GM19397 (cell line): ENCODE results near the gene CDK19.

Experiments used
- ATAC-seq: cut with Tn5 transposase; IDR thresholded peaks from one replicate; pipeline ENCODE4 v1.9.1; 2021; ENCODE audit warnings: mild to moderate bottlenecking, moderate library complexity; ENCODE audit not compliant: unreplicated experiment

Gene CDK19

GRCh38 chr6:110708295-110708950, 106.8 kb downstream of the CDK19 start:
- ATAC-seq = no peak

DNA sequence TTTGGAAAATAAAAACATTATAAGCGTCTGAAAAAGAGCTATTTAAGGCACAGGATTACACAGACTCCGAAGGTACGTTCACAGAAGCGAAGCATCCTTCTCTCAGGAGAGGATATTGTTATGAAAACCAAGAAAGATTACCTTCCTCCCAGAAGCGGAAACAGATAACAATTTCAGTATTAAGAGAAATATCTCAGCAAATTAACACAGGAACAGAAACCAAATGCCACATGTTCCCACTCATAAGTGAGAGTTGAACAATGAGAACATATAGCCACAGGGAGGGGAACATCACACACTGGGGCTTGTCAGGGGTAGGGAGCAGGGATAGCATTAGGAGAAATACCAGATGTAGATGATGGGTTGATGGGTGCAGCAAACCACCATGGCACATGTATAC, 109.7 kb downstream of the CDK19 start:
- no peak for ATAC-seq

DNA sequence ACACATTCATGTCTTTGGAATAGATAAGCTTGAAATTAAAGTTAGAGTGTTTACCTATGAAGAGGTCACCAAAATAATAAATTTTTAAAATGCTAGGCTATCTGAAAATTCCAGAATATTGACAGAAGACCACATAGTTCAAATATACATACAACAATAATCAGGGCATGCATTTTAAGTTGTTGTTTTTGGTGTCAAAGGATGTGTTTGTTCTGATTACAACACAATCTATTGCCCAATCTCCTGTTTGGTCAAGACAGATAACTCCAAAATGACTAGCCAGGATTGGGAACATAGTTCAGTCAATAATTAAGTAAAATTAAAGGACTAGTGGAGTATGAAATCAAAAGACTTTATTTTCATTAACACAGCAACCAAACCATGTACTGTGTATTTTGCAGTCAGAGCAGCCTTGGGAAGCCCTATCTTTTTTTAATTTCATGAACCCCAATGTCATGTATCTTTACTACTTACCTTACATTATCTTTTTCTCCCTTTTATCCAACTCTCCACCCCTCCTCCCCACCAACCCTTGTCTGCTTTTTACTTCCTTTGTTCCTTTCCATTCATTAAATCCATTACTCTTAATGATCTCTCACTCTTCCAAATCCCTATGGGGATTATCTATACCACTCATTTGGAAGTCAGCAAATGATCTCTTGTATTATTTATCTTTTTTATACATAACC, 111.2 kb downstream of the CDK19 start:
- ATAC-seq = no peak

- ATAC-seq = no peak
Observed at GRCh38 chr6:110703010-110703905, 112.0 kb downstream of the CDK19 start.

DNA sequence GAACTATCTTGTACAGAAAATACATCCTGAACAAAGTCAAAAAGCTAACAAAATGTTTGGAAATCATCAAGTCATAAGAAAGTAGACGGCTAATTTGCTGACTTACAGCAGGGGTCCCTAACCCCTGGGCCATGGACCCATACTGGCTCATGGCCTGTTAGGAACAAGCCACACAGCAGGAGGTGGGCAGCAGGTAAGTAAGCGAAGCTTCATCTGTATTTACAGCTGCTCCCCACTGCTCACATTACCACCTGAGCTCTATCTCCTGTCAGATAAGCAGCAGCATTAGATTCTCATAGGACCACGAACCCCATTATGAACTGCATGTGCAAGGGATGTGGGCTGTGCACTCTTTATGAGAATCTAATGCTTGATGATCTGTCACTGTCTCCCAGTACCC, 115.5 kb downstream of the CDK19 start:
- ATAC-seq = no peak

- no peak for ATAC-seq
Observed at GRCh38 chr6:110693994-110694393, 121.3 kb downstream of the CDK19 start.

DNA sequence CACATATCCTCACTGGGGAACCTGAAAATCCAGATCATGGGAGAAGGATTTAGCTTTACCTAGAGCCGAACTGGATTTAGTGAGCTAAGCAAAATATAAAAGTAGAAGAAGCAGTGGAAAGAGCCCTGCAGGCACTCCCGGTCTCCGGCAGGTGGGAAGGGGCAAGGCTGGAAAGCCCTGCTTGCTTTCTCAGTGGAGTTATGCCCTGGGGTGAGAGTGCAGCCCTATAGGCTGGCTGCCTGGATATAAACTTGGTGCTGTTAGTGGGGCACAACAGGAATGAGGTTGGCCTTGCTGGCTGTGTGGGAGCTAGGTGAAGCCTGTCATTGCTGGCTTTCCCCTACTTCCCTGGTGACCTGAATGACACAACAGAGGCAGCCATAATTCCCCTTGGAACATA, 122.0 kb downstream of the CDK19 start:
- ATAC-seq = no peak

DNA sequence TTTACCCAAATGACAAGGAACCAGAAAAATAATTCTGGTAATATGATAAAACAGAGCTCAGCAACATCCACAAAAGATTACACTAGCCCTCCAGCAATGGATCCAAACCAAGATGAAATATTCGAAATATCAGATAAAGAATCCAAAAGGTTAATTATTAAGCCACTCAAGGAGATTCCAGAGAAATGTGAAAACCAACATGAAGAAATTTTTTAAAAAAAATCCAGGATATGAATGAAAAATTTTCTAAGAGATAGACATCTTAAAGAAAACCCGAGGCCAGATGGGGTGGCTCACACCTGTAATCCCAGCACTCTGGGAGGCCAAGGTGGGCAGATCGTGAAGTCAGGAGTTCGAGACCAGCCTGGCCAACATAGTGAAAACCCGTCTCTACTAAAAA, 124.4 kb downstream of the CDK19 start:
- no peak for ATAC-seq

DNA sequence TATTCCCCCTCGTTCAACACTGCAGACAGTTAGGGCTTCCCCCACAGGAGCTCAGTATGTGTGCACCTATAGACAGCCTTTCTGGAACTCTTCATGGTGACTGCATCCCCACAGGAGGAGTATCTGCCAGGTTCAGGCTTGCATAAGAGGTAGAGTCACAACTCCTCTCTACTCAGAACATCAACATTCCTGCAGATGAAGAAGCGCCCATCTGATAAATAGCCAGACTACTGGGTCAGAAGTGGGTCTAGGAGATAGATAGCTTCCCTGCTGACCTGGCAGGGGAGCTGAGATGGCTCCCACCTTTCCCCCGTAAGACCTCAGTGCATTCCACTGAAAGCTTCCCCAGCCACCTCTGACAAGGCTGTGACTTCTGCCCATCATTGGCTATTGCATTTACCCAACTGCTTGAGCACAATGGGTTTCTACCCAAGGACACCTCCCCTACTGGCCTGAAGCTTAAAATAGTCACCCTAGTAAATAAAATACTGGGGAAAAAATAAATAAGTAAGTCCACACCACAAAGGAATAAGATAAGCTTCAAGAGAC, 125.1 kb downstream of the CDK19 start:
- ATAC-seq = no peak

DNA sequence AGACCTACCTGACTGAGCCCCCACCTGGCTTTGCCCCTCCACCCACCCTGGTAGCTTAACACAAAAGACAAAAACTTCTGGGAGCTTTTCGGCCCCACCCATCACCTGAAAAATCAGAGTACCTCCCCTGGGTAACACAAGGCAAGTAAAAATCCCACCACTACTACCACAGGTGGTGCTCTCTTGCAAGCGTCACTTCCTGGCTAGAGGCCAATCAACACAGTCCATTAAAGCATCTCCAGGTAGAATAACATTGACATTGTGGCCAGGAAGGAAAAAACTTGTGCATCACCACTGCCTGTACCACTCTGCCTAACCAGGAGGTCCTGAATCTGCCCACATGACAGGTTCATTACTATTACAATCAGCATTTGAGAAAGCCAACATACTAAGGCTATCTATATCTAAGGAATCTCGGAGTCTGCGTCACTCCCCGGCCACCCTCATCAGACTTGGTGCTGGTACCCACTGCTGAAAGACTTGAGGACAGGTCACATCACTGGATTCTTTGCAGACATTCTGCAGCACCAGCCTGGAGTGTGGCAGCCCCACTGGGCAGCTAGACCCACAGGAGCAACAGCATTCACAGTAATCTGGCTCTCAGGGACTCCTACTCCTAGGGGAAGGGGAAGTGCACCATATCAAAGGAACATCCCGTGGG, 125.9 kb downstream of the CDK19 start:
- ATAC-seq = no peak

DNA sequence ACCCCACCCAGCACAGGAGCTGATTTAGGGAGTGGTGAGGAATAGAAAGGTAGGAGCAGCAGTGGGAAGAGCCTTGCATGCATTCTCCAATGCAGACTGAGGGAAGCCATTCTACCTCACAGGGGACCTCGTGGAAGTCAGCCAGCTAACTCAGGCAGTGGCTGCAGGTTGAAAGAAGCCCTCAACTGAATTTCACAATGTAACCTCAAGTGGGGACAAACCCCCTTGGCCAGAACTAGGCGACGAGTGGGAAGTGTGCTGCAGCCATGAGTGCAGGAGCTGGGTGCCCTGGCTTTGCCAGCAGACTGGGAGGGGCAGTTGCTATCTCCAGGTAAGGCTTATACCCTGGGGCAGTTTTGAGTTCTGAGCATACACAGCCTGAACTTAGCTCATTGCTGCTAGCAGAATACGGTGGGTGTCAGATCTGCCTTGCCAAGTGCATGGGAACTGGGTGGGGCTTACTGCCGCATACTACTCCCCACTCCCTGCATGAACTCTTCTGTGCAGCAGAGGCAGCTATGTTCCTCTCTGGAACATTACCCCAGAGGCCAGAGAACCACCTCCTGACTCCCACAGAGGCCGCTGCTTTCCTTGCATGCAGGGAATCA, 126.5 kb downstream of the CDK19 start:
- ATAC-seq = no peak

DNA sequence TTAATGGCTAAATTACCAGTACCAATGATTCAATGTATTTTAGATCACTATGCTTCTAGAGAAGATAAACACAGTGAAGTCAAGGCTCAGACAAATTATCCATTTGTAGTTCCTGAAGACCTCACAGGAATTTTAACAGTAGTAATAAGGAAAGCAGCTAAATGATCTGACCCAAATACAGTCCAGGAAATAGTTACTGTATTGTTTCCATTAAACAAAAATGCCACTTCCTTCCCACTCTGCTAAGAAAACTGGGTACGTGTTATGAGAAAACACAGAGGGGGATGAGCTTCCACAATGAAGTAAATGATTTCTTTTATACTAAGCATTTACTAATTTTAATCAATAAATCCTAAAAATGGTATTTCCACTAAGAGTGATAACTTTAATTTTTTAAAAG, 127.9 kb downstream of the CDK19 start:
- no peak for ATAC-seq

GRCh38 chr6:110683241-110683640, 132.0 kb downstream of the CDK19 start:
- no peak for ATAC-seq

- peak; percentile 95 for ATAC-seq
Observed at GRCh38 chr6:110682460-110682853, 132.8 kb downstream of the CDK19 start.

GRCh38 chr6:110681543-110682459, 133.5 kb downstream of the CDK19 start:
- ATAC-seq = no peak

GRCh38 chr6:110676396-110676795, 138.9 kb downstream of the CDK19 start:
- no peak for ATAC-seq

GRCh38 chr6:110674096-110674495, 141.2 kb downstream of the CDK19 start:
- no peak for ATAC-seq

GRCh38 chr6:110672122-110672521, 143.1 kb downstream of the CDK19 start:
- no peak for ATAC-seq

GRCh38 chr6:110671447-110671846, 143.8 kb downstream of the CDK19 start:
- ATAC-seq = no peak
